HG02870 (cell line): ENCODE data around the gene OCA2.
"Not testable (repeated sequence)": the region's sequence is repeated elsewhere in the genome, so short reads cannot be mapped to it uniquely, and the experiment has no call there.

Experiments used
- ATAC-seq: cut with Tn5 transposase; IDR thresholded peaks from one replicate; pipeline ENCODE4 v1.9.1; 2021; ENCODE audit warnings: mild to moderate bottlenecking, moderate library complexity; ENCODE audit not compliant: unreplicated experiment

The OCA2 gene

GRCh38 chr15:27787931-27788330 lies 311.2 kb downstream of the OCA2 start:
- ATAC-seq, result no peak

DNA sequence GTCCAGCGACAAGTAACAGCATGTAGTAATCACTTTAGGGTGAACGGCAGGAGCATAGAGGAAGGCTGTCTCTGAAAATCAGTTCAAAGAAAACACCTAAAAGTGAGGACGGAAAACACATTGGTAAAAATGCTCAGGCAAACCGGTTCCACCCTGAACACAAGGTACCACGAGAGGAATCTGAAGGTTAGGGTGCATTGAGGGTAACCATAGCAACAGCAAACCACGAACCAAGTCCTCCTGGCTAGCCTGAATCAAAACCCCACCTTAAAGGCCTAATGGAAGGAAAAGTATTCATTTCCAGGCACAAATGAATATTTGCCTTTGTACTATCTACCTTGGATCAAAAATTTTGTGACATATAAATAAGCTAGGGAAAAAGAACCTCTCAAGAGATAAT lies 315.0 kb downstream of the OCA2 start:
- ATAC-seq, result no peak

DNA sequence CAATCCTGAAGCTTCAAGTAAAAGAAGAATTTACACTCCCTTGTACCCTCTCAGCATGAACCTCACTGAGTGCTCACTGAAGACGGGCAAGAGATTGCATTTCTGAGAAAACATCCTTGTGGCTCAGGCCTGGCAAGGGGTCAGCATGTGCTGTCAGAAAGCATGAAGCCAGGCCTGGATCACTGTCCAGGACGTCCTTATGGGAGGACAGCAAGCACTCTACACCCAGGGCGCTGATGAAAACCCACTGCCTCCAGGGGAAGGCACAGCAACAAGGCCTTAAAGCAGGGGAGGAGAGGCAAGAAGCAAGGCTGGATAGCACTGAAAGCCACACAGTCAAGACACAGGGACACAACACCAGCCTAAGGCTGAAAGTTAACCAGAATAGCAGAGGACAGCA lies 315.4 kb downstream of the OCA2 start:
- ATAC-seq, result no peak

GRCh38 chr15:27782125-27782524 lies 317.0 kb downstream of the OCA2 start:
- no peak for ATAC-seq

- no peak for ATAC-seq
Observed at GRCh38 chr15:27776501-27776900, 322.6 kb downstream of the OCA2 start.

DNA sequence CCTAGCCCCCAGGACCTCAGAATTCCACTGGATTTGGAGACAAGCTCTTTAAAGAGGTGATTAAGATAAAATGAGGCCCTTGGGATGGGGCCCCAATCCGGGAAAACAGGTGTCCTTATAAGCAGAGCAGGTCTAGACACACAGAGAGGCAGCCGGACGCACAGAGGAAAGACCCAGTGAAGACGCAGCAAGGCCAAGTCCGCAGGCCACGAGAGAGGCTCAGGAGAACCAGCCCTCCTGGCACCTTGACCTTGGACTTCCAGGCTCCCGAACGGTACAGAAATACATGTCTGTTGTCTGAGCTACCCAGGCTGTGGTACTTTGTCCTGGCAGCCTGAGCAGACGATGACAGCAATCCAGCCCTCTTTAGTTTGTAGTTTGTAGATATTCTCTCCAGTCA lies 324.5 kb downstream of the OCA2 start:
- ATAC-seq, result no peak

DNA sequence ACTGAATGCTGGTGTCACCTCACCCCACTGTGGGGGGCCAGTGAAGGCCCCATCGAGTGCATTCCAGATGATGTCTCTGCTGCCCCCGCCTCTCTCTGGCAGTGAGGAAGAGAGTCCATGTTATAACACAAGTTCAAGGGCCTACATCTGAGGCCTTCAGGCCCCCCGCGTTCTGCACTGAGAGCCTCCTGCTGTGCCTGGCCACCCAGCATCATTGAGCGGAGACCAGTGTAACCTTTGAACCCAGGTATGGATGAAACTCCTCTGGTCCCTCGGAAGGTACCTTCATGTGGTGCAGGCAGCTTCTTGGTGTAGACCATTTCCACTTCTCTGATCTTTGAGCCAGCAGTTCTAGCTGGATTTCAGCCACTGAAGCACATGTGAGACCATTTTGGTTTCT lies 324.9 kb downstream of the OCA2 start:
- ATAC-seq, result no peak

- no peak for ATAC-seq
Observed at GRCh38 chr15:27771892-27772291, 327.2 kb downstream of the OCA2 start.

DNA sequence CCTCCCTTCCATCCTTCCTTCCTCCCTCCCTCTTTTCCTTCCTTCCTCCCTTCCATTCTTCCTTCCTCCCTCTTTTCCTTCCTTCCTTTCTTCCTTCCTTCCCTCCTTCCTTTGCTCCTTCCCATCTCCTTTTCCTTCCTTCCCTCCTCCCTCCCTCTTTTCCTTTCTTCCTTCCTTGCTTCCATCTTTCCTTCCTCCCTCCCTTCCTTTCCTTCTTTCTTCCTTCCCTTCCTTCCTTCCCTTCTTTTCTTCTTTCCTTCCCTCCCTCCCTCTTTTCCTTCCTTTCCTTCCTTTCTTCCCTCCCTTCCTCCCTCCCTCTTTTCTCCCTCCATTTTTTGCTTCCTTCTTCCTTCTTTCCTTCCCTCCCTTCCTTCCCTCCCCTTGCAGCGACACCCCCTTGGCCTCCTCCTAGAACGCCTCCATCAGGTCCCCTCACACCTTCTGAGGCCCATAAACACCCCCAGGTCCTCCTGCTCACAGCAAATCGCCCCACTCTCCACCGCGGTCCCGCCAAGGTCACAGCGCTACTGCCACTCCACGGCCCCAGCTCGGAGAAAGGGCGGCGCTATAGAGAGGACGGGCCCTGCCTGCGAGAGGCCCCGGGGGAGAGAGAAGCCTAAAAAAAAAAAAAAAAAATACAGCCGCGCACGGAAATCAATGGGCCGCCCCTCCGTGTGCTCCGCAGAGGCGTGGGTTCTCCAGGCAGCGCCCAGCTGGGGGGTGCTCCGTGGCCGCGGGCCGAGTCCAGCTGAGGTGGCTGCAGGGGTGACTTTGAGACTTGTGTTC lies 328.2 kb downstream of the OCA2 start:
- ATAC-seq, result no peak

GRCh38 chr15:27770086-27770607 lies 329.0 kb downstream of the OCA2 start:
- no peak for ATAC-seq

GRCh38 chr15:27769652-27770051 lies 329.5 kb downstream of the OCA2 start:
- ATAC-seq, result no peak

DNA sequence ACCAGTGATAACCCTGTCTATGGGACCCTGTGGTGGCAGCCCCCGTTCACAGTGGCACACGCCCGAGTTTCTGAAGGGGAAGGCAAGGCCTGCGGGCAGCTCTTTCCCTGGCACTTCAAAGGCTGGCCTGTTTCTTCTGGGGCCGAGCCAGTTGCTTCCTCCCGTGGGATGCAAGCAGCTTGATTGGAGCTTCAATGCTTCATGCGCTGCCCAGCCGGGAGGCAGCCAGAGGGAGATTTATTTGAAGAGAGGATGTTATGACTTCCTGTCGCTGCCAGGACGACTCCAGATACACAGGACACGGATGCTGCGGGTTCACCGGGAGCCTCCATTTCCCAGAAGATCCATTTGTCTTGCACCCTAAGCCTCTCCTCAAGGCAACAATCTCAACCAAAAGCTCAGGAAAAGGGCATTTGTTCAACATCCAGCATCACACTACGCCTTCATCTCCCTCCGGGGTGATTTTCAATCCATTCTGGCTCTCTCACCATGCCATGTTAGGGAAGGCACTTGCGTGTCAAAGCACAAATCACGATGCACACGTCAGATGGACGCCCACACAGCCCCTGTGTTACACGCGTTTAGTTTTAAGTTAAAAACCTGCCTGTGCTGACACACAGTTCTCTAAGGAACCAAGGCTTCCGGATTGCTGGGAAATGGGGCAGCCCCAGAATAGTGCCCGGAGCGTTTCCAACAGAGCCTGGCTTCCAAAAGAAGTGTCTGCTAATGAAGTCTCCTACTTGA lies 330.2 kb downstream of the OCA2 start:
- ATAC-seq, result no peak

- no peak for ATAC-seq
Observed at GRCh38 chr15:27767918-27768640, 331.0 kb downstream of the OCA2 start.

- ATAC-seq, result not testable (repeated sequence)
Observed at GRCh38 chr15:27767430-27767829, 331.7 kb downstream of the OCA2 start.

DNA sequence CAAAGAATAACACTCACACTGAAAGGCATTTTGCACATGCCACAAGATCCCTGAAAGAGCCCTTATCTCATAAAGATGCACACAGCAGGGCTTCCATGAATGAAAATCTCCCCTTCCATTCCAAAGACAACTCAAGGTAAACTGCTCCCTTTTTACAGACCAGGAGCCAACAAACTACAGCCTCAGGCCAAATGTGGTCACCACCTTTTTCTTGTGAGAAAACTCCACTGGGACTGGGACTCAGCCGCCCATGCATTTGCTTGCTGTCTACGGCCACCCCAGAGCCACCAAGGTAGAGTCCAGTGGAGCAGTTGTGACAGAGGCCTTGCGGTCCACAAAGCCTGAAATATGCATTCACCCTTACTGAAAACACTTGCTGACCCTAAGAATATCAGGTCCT lies 334.8 kb downstream of the OCA2 start:
- ATAC-seq, result no peak

GRCh38 chr15:27763514-27763913 lies 335.6 kb downstream of the OCA2 start:
- no peak for ATAC-seq

GRCh38 chr15:27762471-27762870 lies 336.6 kb downstream of the OCA2 start:
- no peak for ATAC-seq

- no peak for ATAC-seq
Observed at GRCh38 chr15:27757052-27757451, 342.1 kb downstream of the OCA2 start.

GRCh38 chr15:27752691-27753090 lies 346.4 kb downstream of the OCA2 start:
- ATAC-seq, result no peak

GRCh38 chr15:27747997-27748396 lies 351.1 kb downstream of the OCA2 start:
- no peak for ATAC-seq

GRCh38 chr15:27746401-27746955 lies 352.6 kb downstream of the OCA2 start:
- ATAC-seq, result no peak
